H1 (cell line): ENCODE measurements around the gene PFDN1. TPM values are rescaled to one million over a fixed set of nuclear protein-coding genes. Genes with fewer than 3 reads are reported as not detected.

ENCODE experiments used
- BRCA1 ChIP-seq: IDR thresholded peaks from 2 replicates; pipeline ENCODE4 v1.6.1; 2012; ENCODE audit warnings: low read depth, low read length, improper control_type of control experiment
- CBX5 ChIP-seq: fragments of 300-800, 300-1000 bp; sonication (generic); IDR thresholded peaks from 2 replicates; pipeline ENCODE4 v1.7.1; 2016; ENCODE audit warnings: antibody characterized with exemption, low read length, low read depth
- CHD1 ChIP-seq: IDR thresholded peaks from 2 replicates; pipeline ENCODE4 v1.6.1; 2012; ENCODE audit warnings: low read depth, low read length, improper control_type of control experiment
- CHD2 ChIP-seq: IDR thresholded peaks from 2 replicates; pipeline ENCODE4 v1.6.1; 2012; ENCODE audit warnings: low read length, improper control_type of control experiment
- JUND ChIP-seq: IDR thresholded peaks from 2 replicates; pipeline ENCODE4 v1.6.1; 2011; ENCODE audit warnings: mild to moderate bottlenecking, improper control_type of control experiment, low read length
- MAFK ChIP-seq: IDR thresholded peaks from 2 replicates; pipeline ENCODE4 v1.6.1; 2012; ENCODE audit warnings: low read depth, mild to moderate bottlenecking, improper control_type of control experiment, low read length
- RBBP5 ChIP-seq: IDR thresholded peaks from 2 replicates; pipeline ENCODE4 v1.7.1; 2012; ENCODE audit warnings: low read depth, mild to moderate bottlenecking, inconsistent platforms, low read length, moderate library complexity, borderline replicate concordance
- RXRA ChIP-seq: IDR thresholded peaks from 2 replicates; pipeline ENCODE4 v1.6.1; 2011; ENCODE audit warnings: low read depth, mild to moderate bottlenecking, low read length, moderate library complexity; ENCODE audit not compliant: insufficient read depth
- SAP30 ChIP-seq: fragments of 300-600 bp; sonication (generic); IDR thresholded peaks from 2 replicates; pipeline ENCODE4 v1.7.1; 2012; ENCODE audit warnings: low read length, moderate library complexity, mild to moderate bottlenecking, inconsistent platforms; ENCODE audit not compliant: insufficient read depth, insufficient replicate concordance
- SP2 ChIP-seq: IDR thresholded peaks from 2 replicates; pipeline ENCODE4 v1.6.1; 2012; ENCODE audit warnings: mild to moderate bottlenecking, low read length, inconsistent platforms
- polyA plus RNA-seq, 7 experiments: library from polyadenylated mRNA; depleted of rRNA in 3 of 7; stranded (reverse) in 5 of 7; unstranded in 2 of 7; fragments of >200 nt in 5 of 7; fragments of 200-250 nt in 2 of 7; gene quantifications; 1 replicate in 5 of 7; 2 replicates in 1 of 7; 4 replicates in 1 of 7; pipeline versions ENCODE4 v1.2.1 to v1.2.3, GENCODE V29; 2011 to 2013; ENCODE audit warnings: missing spikeins in 2 of 7, mixed read lengths in 2 of 7
- total RNA-seq: library from RNA; stranded (reverse); fragmentation: NEBNext Ultra II Directional; extraction: Animal tissue kit (Norgen Biotek cat#: 25700); gene quantifications from 2 replicates; pipeline ENCODE4 v1.2.1, GENCODE V29; 2021

Gene PFDN1
- total and polyA plus RNA-seq, 2 of the 8 experiments (the other 6 are each of a cell fraction or from before 2014, with no cell fraction given) = 53.0 to 89.6 TPM

DNA sequence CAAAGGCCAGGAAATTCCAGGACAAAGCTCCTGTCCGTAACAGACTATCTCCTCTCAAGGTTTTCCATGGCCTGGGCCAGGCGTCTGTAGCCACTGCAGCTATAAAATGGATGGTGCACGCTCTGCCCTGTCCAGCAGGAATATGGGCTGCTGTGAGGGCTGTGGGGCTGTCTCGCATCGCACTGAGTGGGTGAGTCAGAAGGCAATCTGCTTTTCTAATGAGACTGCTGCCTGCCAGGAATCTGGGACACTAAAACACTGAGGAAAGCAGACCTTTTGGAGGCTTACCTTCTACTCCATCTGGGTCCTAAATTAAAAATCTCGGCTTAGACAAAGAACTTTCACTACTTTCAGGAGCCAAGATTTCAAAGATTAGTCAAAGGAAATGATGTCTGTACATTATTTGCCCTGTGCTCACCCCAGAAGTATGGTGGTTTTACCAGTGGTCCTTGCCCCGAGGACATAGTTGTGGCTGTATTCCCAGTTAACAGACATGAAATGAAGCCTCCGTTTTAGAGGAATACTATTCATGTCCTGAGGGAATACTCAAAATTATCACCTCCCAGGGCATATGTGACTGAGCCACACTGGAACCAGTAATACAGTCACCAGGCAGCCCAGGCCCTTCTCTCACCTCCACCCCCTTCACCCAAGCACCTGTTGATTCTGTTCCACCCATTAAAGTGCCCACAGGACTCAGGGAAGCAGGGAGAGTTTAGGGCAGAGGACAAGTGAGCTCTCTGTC lies 56.4 kb downstream of the PFDN1 start (continued):
- no peak for TF ChIP-seq CBX5
- no peak for TF ChIP-seq SP2
- no peak for TF ChIP-seq SAP30
- TF ChIP-seq MAFK = no peak
- no peak for TF ChIP-seq RBBP5
- no peak for TF ChIP-seq JUND
- TF ChIP-seq BRCA1 = no peak
- TF ChIP-seq RXRA = no peak
- TF ChIP-seq CHD2 = no peak
- no peak for TF ChIP-seq CHD1
